HG03432 (cell line): ENCODE results near the gene FMNL2.

Experiments
- ATAC-seq: cut with Tn5 transposase; IDR thresholded peaks from one replicate; pipeline ENCODE4 v1.9.1; 2021; ENCODE audit warnings: mild to moderate bottlenecking, moderate library complexity; ENCODE audit not compliant: unreplicated experiment

FMNL2 gene

GRCh38 chr2:152421521-152422370, 86.8 kb downstream of the FMNL2 start:
- ATAC-seq = peak; percentile 87

- no peak for ATAC-seq
These were observed 88.7 kb downstream of the FMNL2 start for GRCh38 chr2:152423684-152424083.

- no peak for ATAC-seq
These were observed 91.1 kb downstream of the FMNL2 start for GRCh38 chr2:152425765-152426727.

- no peak for ATAC-seq
These were observed 91.8 kb downstream of the FMNL2 start for GRCh38 chr2:152426801-152427200.

- no peak for ATAC-seq
These were observed 92.9 kb downstream of the FMNL2 start for GRCh38 chr2:152427902-152428301.

GRCh38 chr2:152428800-152429582, 94.0 kb downstream of the FMNL2 start:
- ATAC-seq = no peak

GRCh38 chr2:152430876-152431275, 95.9 kb downstream of the FMNL2 start:
- ATAC-seq = no peak

- no peak for ATAC-seq
These were observed 96.6 kb downstream of the FMNL2 start for GRCh38 chr2:152431370-152432098.

GRCh38 chr2:152432206-152432653, 97.3 kb downstream of the FMNL2 start:
- no peak for ATAC-seq

- ATAC-seq = no peak
These were observed 97.8 kb downstream of the FMNL2 start for GRCh38 chr2:152432765-152433164.

GRCh38 chr2:152433289-152433688, 98.3 kb downstream of the FMNL2 start:
- no peak for ATAC-seq

- no peak for ATAC-seq
These were observed 98.8 kb downstream of the FMNL2 start for GRCh38 chr2:152433791-152434190.

GRCh38 chr2:152434395-152435182, 99.6 kb downstream of the FMNL2 start:
- no peak for ATAC-seq

GRCh38 chr2:152436148-152436547, 101.2 kb downstream of the FMNL2 start:
- ATAC-seq = no peak

GRCh38 chr2:152437276-152438108, 102.5 kb downstream of the FMNL2 start:
- no peak for ATAC-seq

- no peak for ATAC-seq
These were observed 105.1 kb downstream of the FMNL2 start for GRCh38 chr2:152440049-152440448.

- ATAC-seq = no peak
These were observed 105.5 kb downstream of the FMNL2 start for GRCh38 chr2:152440460-152440859.

- peak; percentile 35 for ATAC-seq
These were observed 107.0 kb downstream of the FMNL2 start for GRCh38 chr2:152441961-152442360.
